HTR-8/SVneo (cell line): ENCODE measurements around the gene RP2.

Experiments used
- DNase-seq: peaks from one replicate; pipeline ENCODE4 v3.0.0; 2011; ENCODE audit warnings: low spot score, mixed read lengths; ENCODE audit not compliant: insufficient read length
- FAIRE-seq: peaks from 2 replicates; lab custom pipeline; 2011; peaks lifted over from hg19 to GRCh38; lab: Jason Lieb, UNC

The RP2 gene

DNA sequence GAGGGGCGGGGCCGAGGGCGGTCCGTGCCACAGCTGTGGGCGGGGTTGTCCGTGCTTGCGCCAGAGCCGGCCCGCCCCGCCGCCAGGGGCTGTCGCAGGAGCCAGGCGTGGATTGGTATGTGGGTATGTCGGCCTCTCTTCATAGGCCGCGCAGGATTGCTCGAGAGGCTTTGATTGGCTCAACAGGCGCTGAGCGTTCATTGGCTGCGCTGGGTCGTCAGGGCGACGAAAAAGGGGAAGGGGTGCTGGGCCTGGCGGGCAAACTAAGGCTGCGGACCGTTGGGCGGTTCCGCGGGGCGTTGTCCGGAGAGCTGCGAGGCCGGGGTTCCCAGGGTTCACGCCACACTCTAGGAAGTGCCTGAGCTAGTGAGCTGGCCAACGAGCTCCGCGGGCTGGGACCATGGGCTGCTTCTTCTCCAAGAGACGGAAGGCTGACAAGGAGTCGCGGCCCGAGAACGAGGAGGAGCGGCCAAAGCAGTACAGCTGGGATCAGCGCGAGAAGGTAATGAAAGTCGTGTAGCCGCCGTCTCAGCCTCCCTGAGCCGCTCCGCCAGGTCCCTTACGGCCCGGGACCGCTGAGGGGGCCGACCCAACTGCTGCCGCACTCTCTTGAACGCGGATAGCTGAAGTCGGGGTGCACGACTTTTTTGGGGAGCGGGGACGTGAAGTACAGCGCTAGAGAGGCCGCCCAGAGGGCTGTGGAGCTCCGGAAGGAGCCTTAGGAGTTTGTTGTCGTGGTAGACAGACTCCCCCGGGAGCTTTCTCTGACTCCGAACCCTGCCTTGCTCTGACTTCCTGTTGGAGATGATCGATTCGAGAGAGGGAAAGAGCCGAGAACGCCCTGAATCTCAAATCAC is at the start of gene RP2:
Gene RP2 (plus strand): TSS at position 343 of the 857 bp plus-strand sequence. CDS start 58 bp downstream, at position 401.
- DNase-seq (peak; percentile 78), FAIRE-seq (no peak)

DNA sequence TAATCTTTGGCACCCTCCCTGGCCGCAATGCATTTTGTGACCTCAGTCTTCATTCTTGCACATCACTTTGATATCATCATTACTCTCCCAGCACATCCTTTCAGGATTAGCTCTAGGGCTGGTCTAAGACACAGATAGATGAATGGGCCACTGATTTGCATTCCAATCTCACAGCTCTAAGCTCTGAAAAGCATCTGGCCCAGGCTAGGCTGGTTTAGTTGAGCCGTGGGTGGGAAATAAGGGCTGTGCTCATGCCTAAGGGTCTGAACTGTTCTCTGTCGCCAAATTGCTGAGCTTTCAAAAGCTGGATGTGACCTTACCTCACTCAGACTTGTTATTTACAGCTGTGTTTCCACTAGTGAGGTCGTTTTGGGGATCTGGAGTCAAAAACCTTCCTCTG is 47.9 kb upstream of the RP2 start:
- DNase-seq, result no peak
- FAIRE-seq, result no peak

GRCh38 chrX:46791927-46792809 is 44.7 kb upstream of the RP2 start:
- peak; percentile 41 for DNase-seq
- FAIRE-seq, result no peak

DNA sequence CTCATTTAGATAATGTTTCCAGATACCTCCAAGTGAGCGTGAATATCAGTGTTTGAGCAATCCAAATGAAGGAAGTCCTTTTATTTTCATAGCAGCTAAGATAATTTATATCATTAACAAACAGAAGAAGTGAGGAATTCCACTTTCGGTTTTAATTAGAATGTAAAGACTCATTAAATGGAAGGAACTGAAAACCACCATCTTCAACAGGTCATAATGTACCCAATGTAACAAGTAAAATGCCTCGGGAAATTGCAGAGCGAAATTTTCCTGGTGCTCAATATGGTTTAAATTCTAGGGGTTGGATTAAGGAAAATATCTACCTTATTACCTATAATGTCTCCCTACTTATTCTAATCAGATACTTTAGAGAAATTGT is 44.0 kb upstream of the RP2 start:
- FAIRE-seq (no peak), DNase-seq (no peak)

DNA sequence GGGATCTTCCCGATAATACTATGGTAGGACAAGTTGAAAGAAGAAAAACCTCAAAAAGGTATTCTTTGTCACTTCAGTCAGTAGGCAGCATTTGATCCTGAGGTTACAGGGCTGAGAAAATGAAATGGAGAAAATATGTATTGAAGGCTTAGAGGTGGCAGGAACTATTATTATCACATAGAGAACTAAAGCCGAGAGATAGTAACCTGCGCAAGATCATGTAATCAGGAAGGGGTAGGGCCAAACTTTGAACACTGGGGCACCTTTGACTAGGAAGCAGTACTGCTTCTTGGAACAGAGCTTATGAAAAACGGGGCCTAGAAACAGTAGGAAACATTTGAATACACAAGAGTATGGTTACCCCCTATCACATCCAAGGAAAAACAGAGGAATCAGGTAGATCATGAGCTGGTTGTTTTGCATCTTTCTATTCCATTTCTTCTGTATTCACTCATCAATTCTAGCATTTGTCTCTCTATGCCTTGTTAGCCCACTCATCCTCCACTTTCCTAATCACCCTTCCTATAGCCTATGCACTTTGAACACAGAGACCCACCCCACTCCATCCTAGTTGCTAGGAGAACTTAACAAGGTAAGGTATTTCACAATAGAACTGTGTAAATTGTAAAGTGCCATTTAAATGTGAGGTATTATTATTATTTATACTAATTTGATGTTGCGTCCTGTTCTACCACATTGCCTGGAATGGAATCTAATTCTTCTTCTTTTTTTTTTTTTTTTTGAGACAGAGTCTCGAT is 43.3 kb upstream of the RP2 start:
- FAIRE-seq, result no peak
- no peak for DNase-seq

GRCh38 chrX:46796574-46797191 is 40.2 kb upstream of the RP2 start:
- FAIRE-seq, result no peak
- peak; percentile 39 for DNase-seq

DNA sequence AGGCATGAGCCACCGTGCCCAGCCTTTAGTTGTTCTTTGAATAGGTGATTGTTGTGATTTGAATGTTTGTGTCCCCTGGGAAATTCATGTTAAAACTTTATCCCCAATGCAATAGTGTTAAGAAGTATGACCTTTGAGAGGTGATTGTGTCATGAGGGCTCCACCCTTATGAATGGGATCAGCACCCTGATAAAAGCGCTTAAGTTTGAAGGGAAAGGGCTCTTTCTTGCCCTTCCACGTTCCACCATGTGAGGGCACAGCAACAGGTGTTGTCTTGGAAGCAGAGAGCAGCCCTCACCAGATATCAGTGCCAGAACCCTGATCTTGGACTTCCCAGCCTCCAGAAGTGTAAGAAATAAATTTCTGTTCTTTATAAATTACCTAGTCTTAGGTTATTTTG is 33.7 kb upstream of the RP2 start:
- FAIRE-seq, result no peak
- no peak for DNase-seq

DNA sequence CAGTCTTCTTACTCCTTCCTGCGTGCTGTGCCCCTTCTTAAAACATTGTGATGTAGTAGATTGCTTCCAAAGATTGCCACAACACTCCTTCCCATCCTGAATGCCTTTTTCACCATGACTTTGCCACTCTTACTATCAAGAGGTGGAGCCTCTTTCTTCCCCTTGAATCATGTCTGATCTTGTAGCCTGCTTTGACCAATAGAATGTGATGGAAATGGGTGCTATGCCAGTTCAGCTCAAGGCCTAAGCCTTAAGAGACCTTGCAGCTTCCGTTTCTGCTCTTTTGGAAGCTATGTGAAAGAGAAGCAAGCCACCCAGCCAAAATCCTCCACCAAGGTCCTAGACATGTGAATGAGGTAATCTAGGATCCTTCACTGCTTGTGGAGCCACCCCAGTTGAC is 31.6 kb upstream of the RP2 start:
- no peak for DNase-seq
- FAIRE-seq, result no peak

DNA sequence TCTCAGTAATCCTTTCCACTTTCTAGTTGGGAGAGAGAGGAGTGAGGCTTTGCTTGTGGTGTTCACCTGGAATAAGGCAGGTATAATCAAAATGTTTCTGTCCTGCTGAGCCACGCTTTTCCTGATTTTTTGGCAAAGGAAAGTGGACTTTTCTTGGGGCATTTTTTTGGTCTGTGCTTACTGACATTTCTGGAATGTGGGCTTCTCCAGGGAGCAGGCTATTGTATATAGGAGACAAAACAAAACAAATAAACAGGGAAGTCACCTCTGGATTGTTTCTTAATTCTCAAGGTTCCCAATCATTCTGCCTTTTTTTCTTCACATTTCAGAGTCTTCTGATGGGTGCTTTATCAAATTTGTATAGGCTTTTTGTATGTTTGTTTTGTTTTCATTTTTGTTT is 25.7 kb upstream of the RP2 start:
- DNase-seq, result no peak
- no peak for FAIRE-seq

- FAIRE-seq (no peak), DNase-seq (no peak)
Observed at GRCh38 chrX:46812445-46812844, 24.4 kb upstream of the RP2 start.

DNA sequence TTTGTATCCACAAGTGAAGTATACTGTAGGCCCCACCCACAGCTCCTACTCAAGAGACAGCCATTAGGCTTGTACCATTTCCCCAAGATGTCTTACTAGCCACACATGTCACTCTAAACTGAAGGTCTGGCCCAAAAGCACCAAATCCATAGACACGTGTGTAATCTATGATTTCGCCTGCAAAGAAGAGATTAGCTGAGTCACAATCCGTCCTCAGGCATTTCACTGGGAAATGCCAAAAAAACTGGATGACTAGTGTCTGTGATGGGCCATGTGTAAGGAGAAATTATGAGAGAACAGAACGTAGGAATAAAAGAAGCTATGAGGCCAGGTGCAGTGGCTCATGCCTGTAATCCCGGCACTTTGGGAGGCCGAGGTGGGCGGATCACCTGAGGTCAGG is 21.9 kb upstream of the RP2 start:
- DNase-seq, result no peak
- no peak for FAIRE-seq

GRCh38 chrX:46819136-46819535 is 17.7 kb upstream of the RP2 start:
- DNase-seq (no peak), FAIRE-seq (no peak)

DNA sequence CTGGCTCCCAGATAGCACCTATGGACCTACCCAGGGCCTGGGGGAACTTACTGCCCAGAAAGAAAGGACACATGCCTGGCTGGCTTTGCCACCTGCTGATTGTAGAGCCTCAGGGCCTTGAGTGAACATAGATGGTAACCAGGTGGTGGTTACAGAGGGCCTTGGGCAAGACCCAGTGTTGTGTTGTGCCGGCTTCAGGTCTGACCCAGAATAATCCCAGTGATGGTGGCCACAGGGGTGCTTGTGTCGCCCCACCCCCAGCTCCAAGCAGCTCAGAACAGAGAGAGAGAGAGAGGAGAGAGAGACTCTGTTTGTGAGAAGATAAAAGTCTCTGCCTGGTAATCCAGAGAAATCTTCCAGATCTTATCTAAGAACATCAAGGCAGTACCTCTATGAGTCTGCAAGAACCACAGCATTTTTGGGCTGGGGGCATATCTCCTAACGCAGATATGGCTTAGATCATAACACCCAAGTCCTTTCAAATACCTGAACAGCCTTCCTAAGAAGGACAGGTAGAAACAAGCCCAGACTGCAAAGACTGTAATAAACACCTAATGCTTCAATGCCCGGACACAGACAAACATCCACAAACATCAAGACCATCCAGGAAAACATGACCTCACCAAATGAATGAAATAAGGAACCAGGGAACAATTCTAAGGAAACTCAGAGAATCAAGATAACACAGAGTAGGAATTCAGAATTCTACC is 16.3 kb upstream of the RP2 start:
- DNase-seq (no peak), FAIRE-seq (no peak)

GRCh38 chrX:46823481-46823880 is 13.4 kb upstream of the RP2 start:
- no peak for DNase-seq
- no peak for FAIRE-seq

DNA sequence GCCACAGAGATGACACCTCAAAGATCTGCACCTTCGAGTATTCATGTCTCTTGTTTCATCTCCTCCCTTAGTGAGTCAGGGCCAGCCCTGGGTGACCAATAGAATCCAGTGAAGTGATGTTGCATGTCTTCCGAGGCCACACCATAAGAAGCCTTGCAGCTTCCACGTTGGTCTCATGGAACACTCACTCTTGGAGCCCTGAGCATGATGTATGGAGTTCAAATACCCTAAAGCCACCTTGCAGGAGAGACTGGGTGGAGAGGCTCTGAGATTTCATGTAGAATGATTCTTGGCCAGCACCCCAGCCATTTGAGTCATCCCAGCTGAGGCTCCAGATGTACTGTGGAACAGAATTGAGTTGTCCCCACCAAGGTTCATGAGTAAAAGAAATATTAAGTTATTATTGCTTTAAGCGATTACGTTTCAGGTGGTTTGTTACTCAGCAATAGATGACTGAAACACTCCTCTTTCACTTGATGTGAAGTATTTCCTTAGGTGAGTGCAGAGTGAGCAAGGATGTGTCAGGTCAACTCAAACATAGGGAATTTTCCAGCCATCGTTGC is 5.0 kb upstream of the RP2 start:
- DNase-seq, result no peak
- no peak for FAIRE-seq

- no peak for FAIRE-seq
- no peak for DNase-seq
Observed at GRCh38 chrX:46837558-46838485, 979 bp downstream of the RP2 start.

GRCh38 chrX:46838486-46838870 is 1.6 kb downstream of the RP2 start:
- DNase-seq (no peak), FAIRE-seq (no peak)

DNA sequence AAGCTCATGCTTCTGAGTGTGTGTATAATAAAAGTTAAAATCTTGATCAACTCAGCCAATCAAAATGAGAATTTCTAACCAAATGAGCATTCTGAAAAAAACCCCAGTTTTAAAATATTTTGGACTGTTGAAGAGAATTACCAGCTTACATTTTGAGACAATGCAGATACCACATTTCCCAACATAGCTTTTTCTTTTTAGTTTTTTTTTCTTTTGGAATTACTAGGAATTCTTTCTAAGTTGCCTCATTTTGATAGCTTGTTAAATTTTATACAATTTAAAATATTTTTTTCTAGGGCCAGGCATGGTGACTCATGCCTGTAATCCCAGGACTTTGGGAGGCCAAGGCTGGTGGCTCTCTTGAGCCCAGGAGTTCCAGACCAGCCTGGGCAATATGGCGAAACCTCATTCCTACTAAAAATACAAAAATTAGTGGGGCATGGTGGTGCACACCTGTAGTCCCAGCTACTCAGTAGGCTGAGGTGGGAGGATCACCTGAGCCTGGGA is 2.2 kb downstream of the RP2 start:
- DNase-seq (no peak), FAIRE-seq (no peak)
